Fibroblast of lung (primary cell): ENCODE measurements around the gene AXIN2. TPM values are rescaled to one million over a fixed set of nuclear protein-coding genes. Genes with fewer than 3 reads are reported as not detected.

Source experiments
- DNase-seq, 2 donors: peaks; one replicate each; pipeline versions ENCODE4 v3.0.0 to v3.0.0-alpha.2; 2010; ENCODE audit warnings: low read depth in 2 of 2
- H2AFZ ChIP-seq: 2 replicates; pipeline ENCODE4 v1.5.1; 2012; ENCODE audit warnings: low read length, control low read depth, inconsistent platforms
- H3K27ac ChIP-seq: 2 replicates; pipeline ENCODE4 v1.5.1; 2011; ENCODE audit warnings: low read length, control low read depth; ENCODE audit not compliant: insufficient read depth
- H3K27me3 ChIP-seq: 2 replicates; pipeline ENCODE4 v1.5.1; 2011; ENCODE audit warnings: mild to moderate bottlenecking, low read length; ENCODE audit not compliant: control insufficient read depth, insufficient read depth
- H3K36me3 ChIP-seq: 2 replicates; pipeline ENCODE4 v1.5.1; 2011; ENCODE audit warnings: low read length; ENCODE audit not compliant: control insufficient read depth, insufficient read depth
- H3K4me1 ChIP-seq: 2 replicates; pipeline ENCODE4 v1.5.1; 2011; ENCODE audit warnings: low read length; ENCODE audit not compliant: control insufficient read depth, insufficient read depth; ENCODE audit errors: extremely low read depth
- H3K4me2 ChIP-seq: 2 replicates; pipeline ENCODE4 v1.5.1; 2011; ENCODE audit warnings: low read length, control low read depth; ENCODE audit not compliant: insufficient read depth; ENCODE audit errors: extremely low read depth
- H3K4me3 ChIP-seq, 4 experiments: fragments of 200-600 bp in 1 of 4; sonication (generic) in 1 of 4; replicated peaks in 1 of 4; 2 replicates each; pipeline ENCODE4 v1.5.1; 2011 to 2016; ENCODE audit warnings: low read length in 4 of 4, low read depth in 3 of 4, mild to moderate bottlenecking in 3 of 4, control low read depth in 2 of 4, inconsistent platforms in 1 of 4, mixed read lengths in 1 of 4; ENCODE audit not compliant: insufficient read depth in 1 of 4; ENCODE audit errors: control extremely low read depth in 1 of 4
- H3K79me2 ChIP-seq: 2 replicates; pipeline ENCODE4 v1.5.1; 2012; ENCODE audit warnings: mild to moderate bottlenecking, low read length, inconsistent platforms; ENCODE audit not compliant: control insufficient read depth, insufficient read depth
- H3K9ac ChIP-seq: 2 replicates; pipeline ENCODE4 v1.5.1; 2011; ENCODE audit warnings: mild to moderate bottlenecking, low read length, control low read depth; ENCODE audit not compliant: insufficient read depth
- H3K9me3 ChIP-seq: 2 replicates; pipeline ENCODE4 v1.5.1; 2012; ENCODE audit warnings: low read depth, low read length; ENCODE audit not compliant: control insufficient read depth, insufficient read depth
- H4K20me1 ChIP-seq: 2 replicates; pipeline ENCODE4 v1.5.1; 2011; ENCODE audit warnings: low read length; ENCODE audit not compliant: control insufficient read depth, insufficient read depth; ENCODE audit errors: extremely low read depth
- EZH2 ChIP-seq: IDR thresholded peaks from 2 replicates; pipeline ENCODE4 v1.5.1; 2012; ENCODE audit warnings: low read length, control low read depth, mild to moderate bottlenecking; ENCODE audit errors: missing control alignments
- polyA plus RNA-seq, 2 donors: library from polyadenylated mRNA; depleted of rRNA in 1 of 2; stranded (reverse) in 1 of 2; unstranded in 1 of 2; fragments of >200 nt; gene quantifications; 2 replicates each; pipeline ENCODE4 v1.2.1, GENCODE V29; 2011 to 2012; ENCODE audit warnings: missing spikeins in 1 of 2
- total RNA-seq: library from RNA; depleted of rRNA; stranded (reverse); fragments of >200 nt; gene quantifications from 2 replicates; pipeline ENCODE4 v1.2.1, GENCODE V29; 2014
- TF ChIP-seq, protein P1 (sequence below), 2 donors: IDR thresholded peaks in 1 of 2; conservative IDR thresholded peaks in 1 of 2; 1 replicate in 1 of 2; 2 replicates in 1 of 2; pipeline ENCODE4 v1.5.1; 2011 to 2012; ENCODE audit warnings: low read length in 2 of 2, control low read depth in 1 of 2, inconsistent platforms in 1 of 2, low read depth in 1 of 2, mild to moderate bottlenecking in 1 of 2

AXIN2 gene
- total and polyA plus RNA-seq, 2 donors (not counting 1 experiment from before 2014, with no cell fraction given): 1.8 to 2.0 TPM

DNA sequence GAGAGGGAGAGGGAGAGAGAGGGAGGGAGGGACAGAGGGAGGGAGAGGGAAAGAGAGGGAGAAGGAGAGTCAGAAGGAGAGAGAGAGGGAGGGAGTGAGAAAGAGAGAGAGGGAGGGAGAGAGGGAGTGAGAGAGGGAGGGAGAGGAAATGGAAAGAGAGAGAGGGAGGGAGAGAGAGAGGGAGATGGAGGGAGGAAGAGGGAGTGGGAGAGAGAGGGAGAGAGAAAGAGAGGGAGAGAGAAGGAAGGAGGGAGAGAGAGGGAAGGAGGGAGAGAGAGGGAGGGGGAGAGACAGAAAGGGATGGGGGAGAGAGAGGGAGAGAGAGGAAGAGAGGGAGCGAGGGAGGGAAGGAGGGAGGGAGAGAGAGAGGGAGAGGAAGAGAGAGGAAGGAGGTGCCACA lies 72.8 kb downstream of the AXIN2 start:
- H3K79me2 ChIP-seq: no peaks in the 10 kb centered on the region
- H3K4me2 ChIP-seq: no peak overlapping the region
- no peak overlapping the region for H3K4me3 ChIP-seq
- no peaks in the 10 kb centered on the region for H3K36me3 ChIP-seq
- H3K27me3 ChIP-seq: no peaks in the 10 kb centered on the region
- H3K9me3 ChIP-seq: no peaks in the 10 kb centered on the region
- no peaks in the 10 kb centered on the region for H3K4me1 ChIP-seq
- no peak for DNase-seq
- no peaks in the 10 kb centered on the region for H4K20me1 ChIP-seq
- TF ChIP-seq EZH2: no peak
- TF ChIP-seq, protein P1, sequence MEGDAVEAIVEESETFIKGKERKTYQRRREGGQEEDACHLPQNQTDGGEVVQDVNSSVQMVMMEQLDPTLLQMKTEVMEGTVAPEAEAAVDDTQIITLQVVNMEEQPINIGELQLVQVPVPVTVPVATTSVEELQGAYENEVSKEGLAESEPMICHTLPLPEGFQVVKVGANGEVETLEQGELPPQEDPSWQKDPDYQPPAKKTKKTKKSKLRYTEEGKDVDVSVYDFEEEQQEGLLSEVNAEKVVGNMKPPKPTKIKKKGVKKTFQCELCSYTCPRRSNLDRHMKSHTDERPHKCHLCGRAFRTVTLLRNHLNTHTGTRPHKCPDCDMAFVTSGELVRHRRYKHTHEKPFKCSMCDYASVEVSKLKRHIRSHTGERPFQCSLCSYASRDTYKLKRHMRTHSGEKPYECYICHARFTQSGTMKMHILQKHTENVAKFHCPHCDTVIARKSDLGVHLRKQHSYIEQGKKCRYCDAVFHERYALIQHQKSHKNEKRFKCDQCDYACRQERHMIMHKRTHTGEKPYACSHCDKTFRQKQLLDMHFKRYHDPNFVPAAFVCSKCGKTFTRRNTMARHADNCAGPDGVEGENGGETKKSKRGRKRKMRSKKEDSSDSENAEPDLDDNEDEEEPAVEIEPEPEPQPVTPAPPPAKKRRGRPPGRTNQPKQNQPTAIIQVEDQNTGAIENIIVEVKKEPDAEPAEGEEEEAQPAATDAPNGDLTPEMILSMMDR (conservative IDR thresholded peaks at IDR 0.05 in 1 of 2, IDR thresholded peaks at IDR 0.05 in 1 of 2; ENCODE audit: low read depth in 1 of 2, low read length in 2 of 2): no peak
- H3K9ac ChIP-seq: no peak overlapping the region
- no peak overlapping the region for H3K27ac ChIP-seq
- H2AFZ ChIP-seq: no peak overlapping the region

DNA sequence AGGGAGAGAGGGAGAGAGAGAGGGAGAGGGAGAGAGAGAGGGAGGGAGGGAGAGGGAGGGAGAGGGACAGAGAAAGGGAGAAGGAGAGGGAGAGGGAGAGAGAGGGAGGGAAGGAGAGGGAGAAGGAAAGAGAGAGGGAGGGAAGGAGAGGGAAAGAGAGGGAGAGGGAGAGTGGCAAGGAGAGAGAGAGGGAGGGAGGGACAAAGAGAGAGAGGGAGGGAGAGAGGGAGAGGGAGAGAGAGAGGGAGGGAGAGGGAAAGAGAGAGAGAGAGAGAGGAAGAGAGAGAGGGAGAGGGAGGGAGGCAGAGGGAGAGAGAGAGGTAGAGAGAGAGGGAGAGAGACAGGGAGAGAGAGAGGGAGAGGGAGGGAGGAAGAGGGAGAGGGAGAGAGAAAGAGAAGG lies 73.5 kb downstream of the AXIN2 start:
- no peak for TF ChIP-seq EZH2
- TF ChIP-seq, protein P1 (conservative IDR thresholded peaks at IDR 0.05 in 1 of 2, IDR thresholded peaks at IDR 0.05 in 1 of 2; ENCODE audit: low read depth in 1 of 2, low read length in 2 of 2): no peak
- Histone ChIP-seq H3K4me3 (no peak overlapping the region), H3K79me2 (no peaks in the 10 kb centered on the region), H3K27me3 (no peaks in the 10 kb centered on the region), H3K27ac (no peak overlapping the region), H4K20me1 (no peaks in the 10 kb centered on the region), H3K36me3 (no peaks in the 10 kb centered on the region), H3K4me1 (no peaks in the 10 kb centered on the region), H3K9me3 (no peaks in the 10 kb centered on the region), H2AFZ (no peak overlapping the region), H3K4me2 (no peak overlapping the region), H3K9ac (no peak overlapping the region)
- no peak for DNase-seq

DNA sequence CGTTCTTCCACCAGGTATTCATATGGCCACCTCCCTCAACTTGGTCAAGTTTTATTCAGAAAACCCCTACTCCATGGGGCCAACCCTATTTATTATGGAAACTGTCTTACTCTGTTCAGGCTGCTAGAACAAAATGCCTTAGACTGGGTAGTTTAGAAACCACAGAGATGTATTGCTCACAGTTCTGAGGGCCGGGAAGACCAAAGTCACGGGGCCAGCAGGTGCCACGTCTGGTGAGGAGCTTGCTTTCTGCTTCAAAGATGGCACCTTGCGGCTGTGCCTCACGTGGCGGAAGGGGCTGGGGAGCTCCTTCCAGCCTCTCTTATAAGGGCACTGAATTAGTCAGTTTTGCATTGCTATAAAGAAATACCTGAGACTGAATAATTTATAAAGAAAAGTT lies 74.3 kb downstream of the AXIN2 start:
- Histone ChIP-seq H3K9me3 (no peaks in the 10 kb centered on the region), H3K4me1 (no peaks in the 10 kb centered on the region), H3K4me2 (no peak overlapping the region), H3K27me3 (no peaks in the 10 kb centered on the region), H2AFZ (no peak overlapping the region), H3K9ac (no peak overlapping the region), H3K27ac (no peak overlapping the region), H3K4me3 (no peak overlapping the region), H4K20me1 (no peaks in the 10 kb centered on the region), H3K36me3 (no peaks in the 10 kb centered on the region), H3K79me2 (no peaks in the 10 kb centered on the region)
- TF ChIP-seq, protein P1 (conservative IDR thresholded peaks at IDR 0.05 in 1 of 2, IDR thresholded peaks at IDR 0.05 in 1 of 2; ENCODE audit: low read depth in 1 of 2, low read length in 2 of 2): no peak
- no peak for DNase-seq
